GM10847 (cell line): ENCODE data around the gene KIZ.

Source experiments
- POLR2A ChIP-seq: IDR thresholded peaks from 2 replicates; pipeline ENCODE4 v1.6.1; 2011; ENCODE audit not compliant: insufficient read length; ENCODE audit errors: extremely low read depth

Gene KIZ

DNA sequence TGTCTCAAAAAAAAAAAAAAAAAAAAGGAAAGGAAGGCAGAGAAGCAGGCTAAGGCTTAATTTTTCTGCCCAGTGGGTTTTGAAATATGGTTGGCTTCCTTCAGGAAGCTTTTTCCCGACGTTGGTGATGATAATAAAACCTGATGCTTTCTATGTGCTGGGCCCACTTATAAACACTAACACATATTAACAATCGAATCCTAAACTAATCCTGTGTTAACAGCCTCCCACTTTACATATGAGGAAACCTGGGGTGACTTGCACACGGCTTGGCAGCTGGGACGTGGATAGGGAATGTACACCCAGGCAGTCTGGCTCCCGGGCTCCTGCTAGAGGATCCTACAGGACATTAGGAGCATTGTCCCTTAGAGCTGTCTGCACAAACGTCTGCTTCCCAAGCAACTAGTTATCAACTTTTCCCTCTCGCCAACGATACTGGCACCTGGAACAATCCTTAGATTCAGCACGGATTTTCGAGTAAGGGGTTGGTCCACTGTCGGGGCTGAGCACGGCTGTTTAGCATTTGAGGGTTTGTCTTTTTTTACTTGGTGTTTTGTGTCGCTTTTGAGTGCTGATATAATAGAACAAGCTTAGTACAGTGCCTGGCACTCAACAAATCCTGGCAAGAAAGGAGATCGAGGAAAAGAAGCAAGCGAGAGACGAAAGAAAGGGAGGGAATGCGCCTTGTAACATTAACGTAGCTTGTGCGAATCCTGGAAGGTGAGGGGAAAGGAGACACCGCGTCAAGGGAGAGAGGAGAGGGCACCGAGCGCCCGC lies 622 bp upstream of the KIZ start:
- no peak for TF ChIP-seq POLR2A

DNA sequence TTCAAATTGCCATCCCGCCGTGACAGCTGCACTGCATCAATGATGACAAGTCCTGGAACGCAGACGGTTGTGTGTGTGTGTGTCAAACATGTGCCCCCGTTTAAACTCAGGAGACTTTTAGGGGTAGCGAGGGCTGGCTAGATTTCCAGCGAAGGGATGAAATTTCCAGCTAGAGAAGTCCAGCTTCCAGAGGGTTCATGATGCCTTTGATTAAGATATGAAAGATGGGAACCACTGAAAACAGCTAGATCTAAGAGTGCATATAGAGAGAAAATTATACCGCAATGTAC lies 644 bp downstream of the KIZ start:
- TF ChIP-seq POLR2A = no peak

DNA sequence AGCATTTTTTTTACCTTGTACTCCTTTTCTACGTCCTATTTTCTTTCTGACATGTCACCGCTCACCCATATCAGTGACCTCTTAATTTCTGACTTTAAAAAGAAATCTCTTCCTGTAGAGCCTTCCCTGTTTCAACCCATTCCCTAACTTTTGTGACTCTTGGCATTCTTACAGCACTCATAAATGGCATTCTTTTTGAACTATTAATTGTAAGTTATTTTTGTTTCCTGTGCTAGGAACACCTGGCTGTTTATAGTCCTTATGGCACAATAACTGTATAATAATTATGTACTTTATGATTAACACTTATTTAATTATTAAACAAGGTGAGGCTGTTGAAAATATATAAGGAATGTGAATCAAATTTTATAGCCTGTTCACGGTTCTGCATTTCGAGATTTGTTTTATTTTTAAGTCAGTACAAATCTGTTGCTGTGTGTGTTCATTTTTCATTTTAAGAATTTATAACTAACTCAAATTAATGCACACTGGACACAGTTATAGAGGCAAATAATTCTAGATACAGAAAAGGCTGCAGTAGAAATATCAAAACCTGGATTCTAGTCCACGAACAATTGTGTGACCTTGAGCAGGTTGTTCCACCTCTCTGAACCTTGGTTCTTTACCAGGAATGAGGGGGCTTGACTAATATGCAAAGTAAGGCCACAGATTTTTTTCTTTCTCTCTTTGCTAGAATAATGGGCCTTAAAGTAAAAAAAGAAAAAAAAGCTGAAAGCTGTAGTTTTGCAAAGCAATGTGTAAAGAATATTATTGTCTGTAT lies 1.5 kb downstream of the KIZ start:
- no peak for TF ChIP-seq POLR2A

DNA sequence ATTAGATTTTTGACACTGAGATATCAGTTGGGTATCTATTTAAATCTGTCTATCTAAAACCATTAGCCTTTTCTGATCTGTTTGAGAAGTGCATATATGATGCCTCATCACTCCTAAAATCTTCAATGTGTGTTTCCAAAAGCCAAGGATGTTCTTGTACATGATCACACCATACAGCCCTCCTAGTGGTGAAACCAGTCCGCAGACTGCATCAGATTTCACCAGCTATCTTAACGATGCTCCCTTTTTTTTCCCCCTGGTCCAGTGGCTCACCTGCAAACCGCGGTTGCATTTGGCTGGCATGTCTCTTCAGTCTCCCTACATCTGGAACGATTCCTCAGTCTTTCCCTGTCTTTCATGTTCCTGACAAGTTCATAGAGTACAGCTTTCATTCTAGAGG lies 4.0 kb downstream of the KIZ start:
- TF ChIP-seq POLR2A = no peak

DNA sequence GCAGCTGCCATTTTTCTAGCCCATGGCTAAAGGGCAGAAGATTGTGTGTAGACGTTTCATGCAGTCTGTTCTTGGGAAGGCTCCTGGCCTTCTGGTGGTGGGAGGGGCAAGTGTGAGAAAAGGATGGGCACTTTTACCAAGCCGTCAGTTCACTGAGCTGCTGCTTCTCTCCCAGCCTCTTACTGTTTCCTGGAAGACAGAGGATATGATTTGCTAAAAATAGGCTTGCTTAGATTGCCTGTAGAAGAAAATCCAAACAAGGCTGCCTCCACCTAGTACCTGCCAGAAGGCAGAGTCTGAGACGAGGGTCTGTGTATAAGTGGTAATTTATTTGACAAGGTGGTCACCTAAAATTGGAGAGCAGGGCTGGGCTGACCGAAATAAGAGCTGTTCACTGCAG lies 7.5 kb downstream of the KIZ start:
- TF ChIP-seq POLR2A = no peak

DNA sequence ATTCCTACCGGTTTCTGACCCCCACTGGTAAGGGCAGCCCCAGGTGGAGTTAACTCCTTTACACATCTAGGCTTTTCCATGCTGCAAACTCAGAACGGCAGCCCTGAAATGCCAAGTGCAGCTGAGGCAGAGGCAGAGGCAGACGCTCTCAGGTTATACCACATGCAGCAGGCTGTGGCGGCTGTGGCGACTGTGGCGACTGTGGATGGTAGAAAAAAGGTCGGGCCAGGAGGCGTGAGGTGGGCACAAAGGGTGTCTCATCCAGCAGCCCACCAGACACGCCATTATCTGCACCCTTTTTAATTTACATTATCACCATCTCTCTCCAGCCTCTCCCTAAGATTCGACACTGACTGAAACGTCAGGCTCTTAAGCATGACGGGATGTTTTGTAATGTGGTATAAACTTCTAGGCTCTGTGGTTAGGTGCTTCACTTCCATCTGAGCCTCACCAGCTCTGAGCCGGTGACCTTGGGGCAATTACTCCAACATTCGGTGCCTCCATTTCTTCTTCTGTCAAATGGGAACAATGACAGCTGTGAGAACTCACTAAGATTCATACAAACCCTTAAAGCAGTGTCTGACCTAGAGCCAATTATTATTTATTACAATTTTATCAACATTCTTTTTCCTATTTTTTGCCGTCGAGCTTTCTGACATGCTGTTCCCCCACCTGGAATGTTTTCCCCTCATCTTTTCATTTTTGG lies 8.2 kb downstream of the KIZ start:
- no peak for TF ChIP-seq POLR2A

DNA sequence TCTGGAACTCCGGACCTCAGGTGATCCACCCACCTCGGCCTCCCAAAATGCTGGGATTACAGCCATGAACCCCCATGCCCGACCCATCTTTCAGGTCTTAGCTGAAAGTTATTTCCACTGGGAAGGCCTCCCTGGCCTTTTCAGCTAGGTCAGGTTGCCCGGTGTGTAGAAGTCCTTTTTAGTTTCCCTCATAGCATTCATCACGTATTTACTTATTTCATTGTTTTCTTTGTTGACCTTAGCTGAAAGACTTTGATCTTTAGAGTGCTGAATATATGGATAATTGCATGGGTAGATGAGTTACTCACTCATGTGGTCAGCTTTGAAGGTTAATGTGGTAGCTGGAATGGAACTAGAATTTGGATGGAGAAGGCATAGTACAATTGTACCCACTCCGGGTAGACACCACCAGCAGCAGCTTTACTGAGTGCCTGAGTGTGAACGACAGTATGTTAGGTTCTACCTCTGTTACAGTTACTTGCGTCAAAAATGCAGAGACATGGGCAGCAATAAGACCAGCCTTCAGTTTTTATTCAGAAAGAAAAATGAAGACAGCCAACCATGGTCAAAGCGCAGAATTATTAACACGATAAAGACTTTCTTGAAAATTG lies 9.1 kb downstream of the KIZ start:
- no peak for TF ChIP-seq POLR2A

DNA sequence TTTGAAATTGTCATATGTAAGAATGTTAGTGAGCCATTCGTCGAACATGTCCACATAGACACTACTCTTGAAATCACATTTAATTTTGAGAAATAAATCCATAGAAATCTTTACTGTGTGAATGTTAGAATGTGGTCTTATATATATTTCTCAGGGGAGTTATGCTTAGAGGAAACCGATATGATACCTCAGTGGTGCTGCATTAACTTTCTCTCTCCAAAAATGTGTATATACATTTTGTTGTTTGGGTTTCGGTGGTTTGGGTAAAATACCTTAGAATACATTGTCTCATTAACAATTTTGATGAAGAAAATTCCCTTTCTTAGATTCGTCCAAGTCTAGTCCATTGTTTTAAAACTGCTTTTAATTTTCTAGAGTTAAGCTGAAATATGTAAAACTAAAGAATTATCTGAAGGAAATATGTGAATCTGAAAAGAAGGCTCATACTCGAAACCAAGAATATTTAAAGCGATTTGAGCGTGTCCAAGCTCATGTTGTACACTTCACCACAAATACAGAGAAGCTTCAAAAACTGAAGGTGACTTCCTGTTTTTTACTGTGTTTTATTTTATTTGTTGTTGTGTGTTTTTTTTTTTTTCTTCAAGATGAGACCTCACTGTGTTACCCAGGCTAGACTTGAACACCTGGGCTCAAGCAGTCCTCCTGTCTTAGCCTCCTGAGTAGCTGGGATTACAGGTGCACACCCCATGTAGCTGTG lies 10.3 kb downstream of the KIZ start:
- TF ChIP-seq POLR2A = no peak

DNA sequence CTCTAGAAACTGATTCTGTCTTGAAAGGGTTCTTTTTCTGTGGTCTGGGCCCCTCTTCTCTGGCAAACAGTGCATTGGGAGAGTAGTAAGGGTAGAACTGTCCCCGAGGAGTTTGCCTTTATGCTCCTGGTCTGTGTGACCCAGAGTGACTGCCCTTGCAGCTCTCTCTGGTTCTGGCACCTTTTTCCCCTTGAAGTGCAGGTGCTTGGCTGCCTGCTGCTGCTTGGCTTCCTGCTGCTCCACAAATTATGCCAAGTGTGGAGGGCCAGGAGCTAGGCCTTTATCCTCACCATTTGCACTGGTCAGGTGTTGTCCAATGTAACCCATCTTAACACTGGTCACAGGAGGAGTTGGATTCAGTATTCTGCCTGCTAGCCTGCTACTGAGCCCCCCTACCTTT lies 11.2 kb downstream of the KIZ start:
- no peak for TF ChIP-seq POLR2A

DNA sequence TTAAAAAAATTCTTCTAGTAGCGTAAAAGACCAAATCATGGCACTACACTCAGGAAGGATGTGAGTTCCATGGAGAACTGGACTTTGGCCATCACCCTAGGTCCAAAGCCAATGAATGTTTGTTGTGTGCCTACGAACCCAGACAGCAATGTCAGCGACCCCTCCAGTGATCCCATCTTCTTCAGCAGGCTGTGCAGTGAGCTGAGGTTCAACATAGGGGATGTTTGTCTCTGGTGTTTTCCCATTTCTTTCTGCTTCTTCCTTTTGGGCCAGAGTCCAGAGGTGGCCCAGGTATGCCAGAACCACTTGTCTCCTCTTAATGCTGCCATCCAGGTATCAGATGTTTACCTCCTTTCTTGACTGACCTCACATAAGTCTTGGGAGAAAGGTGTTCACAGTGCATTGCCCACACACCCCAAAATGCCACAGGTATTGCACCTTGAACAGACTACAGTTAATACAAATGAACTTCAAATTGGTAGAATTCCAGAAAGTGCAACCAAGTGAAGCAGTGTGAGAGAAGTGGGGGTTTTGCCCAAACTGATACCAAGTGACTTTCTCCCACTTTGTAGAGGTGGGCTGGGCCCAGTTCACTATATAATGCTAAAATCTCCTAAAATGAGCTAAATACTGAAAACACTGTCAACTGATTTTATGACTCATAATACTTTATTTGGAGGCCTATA lies 14.1 kb downstream of the KIZ start:
- TF ChIP-seq POLR2A = no peak

DNA sequence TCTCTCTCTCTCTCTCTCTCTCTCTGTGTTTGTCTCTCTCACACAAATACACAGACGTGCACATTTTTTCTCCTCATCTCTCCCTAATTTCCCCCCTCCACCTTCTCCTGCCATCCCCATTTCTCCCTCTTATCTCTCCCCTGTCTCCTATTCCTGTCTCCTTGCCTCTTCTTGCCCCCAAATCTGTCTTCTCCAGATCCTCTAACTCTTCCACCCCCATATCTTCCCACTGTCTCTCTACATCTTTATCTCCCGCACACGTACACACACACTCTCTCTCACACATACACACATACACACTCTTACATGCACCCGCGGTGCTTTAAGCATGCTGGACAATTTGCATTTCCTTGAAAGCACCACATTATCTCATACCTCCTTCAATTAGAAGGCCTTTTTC lies 15.9 kb downstream of the KIZ start:
- no peak for TF ChIP-seq POLR2A

DNA sequence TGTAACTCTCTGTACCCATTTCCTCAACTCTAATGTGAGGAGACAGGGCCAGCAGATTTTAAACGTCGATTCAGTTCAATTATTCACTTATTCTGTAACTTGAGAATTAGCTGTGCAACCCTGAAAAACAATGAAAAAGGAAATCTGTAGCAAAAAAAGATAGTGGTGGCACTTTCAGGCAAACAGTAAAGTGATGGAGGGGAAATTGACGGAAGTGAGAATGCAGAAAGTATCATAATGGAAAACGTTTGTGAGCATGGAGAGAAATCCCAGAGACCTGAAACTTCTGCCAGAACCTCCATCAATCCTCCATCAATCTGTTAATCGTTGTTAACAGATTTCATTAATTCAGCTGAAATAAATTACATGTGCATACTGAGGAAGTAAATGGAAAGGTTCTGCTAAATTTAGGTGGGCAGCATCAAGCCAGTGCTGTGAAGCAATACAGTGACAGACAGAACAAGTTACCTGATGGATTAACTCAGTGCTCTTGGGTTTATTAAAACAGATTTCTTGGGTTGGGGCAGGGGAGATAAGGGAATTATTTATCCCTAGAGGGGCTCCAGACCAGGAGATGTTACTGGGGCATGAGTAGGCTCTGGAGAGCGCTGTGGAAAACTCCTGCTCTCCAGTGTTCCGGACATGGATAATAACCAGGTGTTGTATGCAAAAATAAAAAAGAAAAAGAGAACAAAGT lies 17.5 kb downstream of the KIZ start:
- TF ChIP-seq POLR2A = no peak

DNA sequence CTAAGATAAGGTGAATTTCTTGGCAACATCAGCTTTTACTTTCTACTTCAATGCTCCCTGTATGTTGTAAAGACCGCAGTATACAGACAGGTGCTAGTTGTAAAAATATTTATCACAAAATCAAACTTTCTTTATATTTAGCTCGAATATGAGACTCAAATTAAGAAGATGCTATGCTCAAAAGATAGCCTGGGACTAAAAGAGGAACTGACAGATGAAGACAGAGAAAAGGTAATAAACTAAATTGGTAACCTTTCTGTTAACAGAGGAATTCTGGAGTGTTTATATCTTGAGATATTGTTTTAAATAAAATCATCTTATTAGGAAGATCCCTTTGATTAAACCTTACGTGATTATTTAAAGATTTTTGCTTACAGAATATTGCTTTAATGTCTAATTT lies 19.5 kb downstream of the KIZ start:
- TF ChIP-seq POLR2A = no peak

DNA sequence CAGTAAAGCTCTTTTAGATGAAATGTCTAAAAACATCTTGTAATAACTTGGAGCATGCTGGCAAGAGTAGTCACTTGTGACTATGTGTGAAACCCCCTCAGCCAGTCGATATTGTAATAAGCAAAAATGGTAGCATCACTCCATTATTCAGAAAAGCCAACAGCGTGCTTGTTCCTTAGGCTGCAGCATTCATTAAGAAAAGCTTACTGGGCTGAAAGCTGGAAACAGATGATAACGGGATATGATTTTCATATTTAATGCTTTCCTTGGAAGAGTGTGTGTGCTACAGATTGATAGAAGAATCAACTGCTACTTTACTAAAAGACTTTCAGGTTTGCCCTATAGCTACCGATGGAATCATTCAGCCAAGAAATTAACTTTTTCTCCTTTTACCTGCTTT lies 20.3 kb downstream of the KIZ start:
- TF ChIP-seq POLR2A = no peak
